GM10847 (cell line): ENCODE measurements around the gene ELMO3.

ENCODE experiments used
- POLR2A ChIP-seq: IDR thresholded peaks from 2 replicates; pipeline ENCODE4 v1.6.1; 2011; ENCODE audit not compliant: insufficient read length; ENCODE audit errors: extremely low read depth

The ELMO3 gene

DNA sequence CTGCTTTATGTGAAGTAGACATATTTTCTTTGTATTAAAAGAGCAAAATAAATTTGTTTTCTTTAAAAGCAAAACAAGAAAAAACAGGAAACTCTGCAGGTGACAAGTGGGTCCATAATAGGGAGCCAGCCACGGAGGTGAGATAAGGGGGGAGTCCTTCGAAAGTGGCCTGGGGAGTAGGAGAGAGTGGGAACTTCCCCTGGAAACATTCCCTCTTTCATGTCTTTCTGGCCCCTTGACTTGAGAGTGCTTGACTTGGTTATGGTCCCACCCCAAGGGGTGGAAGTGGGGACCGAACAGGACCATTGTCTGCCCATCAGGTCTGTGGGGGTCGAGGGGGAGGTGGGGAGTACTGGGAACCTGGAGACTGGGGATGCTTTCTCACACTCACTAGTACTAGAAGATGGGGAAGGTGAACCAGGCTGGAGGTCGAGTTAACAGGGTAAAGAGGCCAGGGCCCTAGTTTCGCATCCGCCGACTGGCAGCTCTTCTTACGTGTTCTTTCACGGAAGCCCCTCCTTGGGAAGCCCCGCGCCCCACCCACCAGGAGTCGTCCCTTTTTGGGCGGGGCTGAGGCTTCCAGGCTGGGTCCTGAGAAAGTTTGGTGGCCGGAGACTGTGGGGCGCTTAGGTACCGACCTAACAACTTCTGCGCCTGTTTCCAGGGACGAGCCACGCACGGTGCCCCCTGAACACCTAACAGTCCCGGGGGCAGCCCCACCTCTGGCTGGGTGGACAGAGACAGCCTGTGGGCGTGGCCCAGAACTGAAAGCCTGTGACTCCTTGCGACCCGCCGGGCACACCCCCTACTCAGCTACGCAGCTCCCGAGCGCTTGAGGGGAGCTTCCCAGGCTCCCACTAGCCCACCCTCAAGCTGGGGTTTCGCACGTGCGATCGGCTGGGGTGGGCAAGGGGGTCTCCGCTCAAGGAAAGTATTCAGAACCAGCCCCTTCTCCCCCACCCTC lies 40.0 kb upstream of the ELMO3 start:
- TF ChIP-seq POLR2A = no peak

DNA sequence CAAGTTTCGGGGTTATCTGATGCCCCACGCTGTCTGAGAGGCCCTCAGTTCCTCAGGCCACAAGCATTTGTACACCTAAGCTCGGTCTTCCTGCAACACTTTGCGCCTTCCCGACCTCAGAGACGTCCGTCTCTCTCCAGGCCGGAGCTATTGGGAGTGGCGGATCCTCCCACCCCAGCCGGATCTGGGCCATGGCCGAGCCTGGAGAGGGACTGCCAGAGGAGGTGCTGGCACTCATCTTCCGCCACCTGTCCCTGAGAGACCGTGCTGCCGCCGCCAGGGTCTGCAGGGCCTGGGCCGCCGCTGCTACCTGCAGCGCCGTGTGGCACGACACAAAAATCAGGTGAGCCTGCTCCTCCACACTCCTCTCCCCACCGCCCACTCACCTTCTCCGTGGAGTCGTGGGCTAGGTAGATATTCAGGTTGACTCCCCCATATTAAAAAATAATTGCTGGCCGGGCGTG lies 37.3 kb upstream of the ELMO3 start:
- TF ChIP-seq POLR2A = no peak

DNA sequence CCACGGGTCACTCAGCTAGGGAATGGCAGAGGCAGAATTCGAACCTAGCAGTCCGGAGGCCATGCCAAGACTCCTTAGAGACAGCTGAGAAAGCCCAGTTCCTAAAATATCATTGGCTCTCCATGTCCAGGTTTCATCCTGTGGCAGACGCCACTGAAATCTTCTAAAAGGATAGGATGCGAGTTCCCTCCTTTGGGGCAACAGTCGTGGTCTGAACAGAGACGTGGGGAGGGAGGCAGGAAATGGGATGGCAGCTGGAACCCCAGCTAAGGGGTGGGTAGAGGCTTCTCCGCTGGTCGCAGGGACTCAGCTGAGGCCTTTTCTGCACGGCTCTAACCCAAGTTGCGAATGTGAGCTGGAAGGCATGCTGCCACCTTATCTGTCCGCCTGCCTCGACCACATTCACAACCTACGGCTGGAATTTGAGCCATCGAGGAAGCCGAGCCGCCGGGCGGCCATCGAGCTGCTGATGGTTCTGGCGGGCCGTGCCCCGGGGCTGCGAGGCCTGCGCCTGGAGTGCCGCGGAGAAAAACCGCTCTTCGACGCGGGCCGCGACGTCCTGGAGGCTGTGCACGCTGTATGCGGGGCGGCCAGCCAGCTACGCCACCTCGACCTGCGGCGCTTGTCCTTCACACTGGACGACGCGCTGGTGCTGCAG lies 36.3 kb upstream of the ELMO3 start:
- TF ChIP-seq POLR2A = no peak

DNA sequence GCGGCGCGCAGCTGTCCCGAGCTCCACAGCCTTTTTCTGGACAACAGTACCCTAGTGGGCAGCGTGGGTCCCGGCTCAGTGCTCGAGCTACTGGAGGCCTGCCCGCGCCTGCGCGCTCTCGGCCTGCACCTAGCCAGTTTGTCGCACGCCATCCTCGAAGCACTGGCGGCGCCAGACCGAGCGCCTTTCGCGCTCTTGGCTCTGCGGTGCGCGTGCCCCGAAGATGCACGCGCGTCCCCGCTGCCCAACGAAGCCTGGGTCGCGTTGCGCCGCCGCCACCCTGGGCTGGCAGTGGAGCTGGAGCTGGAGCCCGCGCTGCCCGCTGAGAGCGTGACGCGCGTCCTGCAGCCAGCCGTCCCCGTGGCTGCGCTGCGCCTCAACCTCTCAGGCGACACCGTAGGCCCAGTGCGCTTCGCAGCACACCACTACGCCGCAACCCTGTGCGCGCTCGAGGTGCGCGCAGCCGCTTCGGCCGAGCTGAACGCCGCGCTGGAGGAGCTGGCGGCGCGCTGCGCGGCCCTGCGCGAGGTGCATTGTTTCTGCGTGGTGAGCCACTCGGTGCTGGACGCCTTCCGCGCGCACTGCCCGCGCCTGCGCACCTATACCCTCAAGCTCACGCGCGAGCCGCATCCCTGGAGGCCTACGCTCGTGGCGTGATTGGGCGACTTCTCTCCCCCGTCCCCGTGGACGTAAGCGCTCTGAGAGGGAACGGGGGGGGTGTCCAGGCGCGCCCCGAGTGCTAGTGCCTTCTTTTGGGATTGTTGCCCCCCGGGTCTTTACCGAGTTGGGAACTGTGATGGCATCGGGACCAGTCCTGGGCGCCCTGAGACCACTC lies 35.5 kb upstream of the ELMO3 start:
- no peak for TF ChIP-seq POLR2A

DNA sequence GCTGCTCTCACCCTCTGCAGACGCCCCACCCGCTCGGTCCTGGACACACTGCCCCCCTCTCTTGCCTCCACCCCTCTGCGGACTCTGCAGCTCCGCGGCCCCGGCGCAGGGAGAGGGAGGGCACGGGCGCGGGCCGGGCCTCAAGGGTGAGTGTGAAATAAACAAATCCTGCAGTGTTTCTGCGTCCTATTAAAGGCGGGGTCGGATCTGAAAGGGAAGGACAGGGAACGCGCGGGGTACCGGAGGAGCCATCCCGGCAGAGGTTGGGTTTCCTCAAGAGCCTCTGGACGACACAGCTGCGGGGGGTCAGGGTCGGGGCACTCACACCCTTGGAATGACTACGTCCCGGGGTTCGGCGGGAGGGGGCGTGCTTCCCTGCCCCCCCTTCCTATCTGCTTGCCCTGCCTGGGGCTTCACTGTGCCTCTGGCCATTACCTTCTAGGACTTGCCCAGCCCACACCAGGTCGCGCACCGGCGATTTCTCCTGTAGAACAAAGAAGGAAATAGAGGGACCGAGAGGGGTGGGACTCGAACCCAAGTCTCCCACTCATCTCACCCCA lies 34.9 kb upstream of the ELMO3 start:
- TF ChIP-seq POLR2A = no peak

DNA sequence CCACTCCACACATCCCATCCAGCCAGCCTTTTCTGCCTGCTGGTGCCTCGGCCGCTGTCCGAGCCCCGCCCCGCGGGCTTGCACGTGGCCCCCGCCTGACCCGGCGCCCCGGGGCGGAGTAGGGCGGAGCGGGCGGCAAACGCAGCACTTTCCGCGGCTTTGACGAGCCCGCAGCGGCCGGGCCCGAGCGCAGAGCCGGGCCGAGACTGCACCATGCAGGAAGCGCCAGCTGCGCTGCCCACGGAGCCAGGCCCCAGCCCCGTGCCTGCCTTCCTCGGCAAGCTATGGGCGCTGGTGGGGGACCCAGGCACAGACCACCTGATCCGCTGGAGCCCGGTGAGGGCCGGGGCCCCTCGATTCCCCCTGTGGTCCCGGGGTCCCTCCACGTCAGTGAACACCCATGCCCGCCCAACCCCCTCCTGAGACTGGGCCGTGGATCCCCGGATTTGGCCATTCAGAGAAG lies 34.3 kb upstream of the ELMO3 start, which contains the start of gene HSF4:
HSF4 (plus strand) TSS at position 147 of the 463 bp plus-strand sequence; CDS start at position 214, 67 bp downstream.
- TF ChIP-seq POLR2A = no peak

DNA sequence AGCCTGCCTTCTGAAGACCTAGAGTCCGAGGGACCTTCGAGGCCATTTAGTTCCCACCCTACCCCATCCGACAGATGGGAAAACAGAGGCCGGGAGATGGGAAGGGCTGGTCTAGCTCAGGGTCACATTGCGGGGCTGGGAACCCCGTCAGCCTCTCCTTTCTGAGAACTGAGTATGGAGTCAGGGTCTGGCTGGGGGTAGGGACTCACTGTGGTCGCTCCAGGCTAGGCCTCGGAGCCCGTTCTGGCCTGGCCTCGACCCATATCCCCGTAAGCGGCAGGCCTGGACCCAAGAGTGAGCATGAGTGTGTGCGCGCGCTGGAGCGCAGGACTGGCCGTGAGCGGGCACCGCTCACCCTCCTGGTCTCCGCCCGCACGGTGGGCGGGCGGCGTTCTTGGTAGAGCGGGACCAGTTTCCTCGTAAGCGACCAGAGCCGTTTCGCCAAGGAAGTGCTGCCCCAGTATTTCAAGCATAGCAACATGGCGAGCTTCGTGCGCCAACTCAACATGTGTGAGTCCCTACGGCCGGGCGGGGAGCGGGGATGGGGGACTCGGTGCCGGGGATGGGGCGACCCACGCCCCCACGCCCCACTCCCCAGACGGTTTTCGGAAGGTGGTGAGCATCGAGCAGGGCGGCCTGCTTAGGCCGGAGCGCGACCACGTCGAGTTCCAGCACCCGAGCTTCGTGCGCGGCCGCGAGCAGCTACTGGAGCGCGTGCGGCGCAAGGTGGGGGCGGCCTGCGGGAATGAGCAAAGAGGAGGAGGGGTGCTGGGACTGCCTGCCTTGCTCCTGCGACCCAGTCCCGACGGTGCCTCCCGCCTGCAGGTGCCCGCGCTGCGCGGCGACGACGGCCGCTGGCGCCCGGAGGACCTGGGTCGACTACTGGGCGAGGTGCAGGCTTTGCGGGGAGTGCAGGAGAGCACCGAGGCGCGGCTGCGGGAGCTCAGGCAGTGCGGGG lies 33.5 kb upstream of the ELMO3 start:
- no peak for TF ChIP-seq POLR2A

DNA sequence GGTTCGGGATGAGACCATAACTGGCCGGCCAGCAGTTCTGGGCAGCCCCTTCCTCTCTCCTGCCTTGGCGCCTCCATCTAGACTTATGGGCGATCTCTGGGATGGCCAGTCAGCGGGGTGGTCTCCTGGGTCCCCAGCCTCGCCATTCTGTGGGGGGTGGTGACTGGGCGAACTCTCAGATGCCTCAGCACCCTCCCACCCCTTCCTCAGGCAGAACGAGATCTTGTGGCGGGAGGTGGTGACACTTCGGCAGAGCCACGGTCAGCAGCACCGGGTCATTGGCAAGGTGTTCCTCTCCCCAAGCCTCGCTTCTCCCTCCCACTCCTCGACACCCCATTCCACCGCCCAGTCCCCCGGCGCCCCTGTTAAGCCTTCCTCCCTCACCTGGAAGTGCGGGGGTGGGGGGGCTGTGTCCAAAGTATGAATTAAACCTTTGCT lies 32.8 kb upstream of the ELMO3 start:
- no peak for TF ChIP-seq POLR2A

DNA sequence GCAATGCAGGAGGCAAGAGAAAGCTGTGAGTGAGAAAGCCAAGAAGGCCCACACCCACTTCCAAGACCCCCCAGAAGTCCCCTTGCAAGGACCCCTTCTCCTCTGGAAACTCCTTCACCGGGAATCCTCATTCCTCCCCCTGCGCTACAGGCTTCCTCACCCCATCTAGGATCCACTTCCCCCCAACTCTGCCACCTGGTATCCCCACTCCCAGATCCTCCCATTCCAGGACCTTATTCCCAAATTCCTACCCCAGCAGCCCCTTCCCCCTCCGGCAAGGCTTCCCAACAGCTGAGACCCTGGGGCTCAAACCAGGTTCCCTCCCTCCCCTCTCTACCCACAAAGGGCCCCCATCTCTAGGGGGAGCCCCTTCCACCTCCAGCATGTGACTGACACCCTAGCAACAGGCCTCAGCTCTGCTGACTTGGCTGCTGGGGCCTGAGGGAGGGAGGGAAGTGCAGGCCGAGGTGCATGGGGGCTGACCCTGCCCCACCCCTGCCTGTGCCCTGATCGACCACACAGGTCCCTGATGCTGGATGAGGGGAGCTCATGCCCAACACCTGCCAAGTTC lies 32.2 kb upstream of the ELMO3 start:
- no peak for TF ChIP-seq POLR2A

DNA sequence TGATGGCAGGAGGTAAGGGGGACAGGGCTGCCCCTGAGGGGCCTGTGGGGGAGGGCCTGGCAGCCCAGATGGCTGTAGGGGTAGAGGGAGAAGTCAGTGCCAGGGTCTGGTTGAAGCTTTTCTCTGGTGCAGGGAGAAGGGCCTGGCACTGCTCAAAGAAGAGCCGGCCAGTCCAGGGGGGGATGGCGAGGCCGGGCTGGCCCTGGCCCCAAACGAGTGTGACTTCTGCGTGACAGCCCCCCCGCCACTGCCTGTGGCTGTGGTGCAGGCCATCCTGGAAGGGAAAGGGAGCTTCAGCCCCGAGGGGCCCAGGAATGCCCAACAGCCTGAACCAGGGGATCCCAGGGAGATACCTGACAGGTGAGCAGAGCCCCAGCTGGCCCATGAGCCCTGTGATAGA lies 31.3 kb upstream of the ELMO3 start:
- TF ChIP-seq POLR2A = no peak

DNA sequence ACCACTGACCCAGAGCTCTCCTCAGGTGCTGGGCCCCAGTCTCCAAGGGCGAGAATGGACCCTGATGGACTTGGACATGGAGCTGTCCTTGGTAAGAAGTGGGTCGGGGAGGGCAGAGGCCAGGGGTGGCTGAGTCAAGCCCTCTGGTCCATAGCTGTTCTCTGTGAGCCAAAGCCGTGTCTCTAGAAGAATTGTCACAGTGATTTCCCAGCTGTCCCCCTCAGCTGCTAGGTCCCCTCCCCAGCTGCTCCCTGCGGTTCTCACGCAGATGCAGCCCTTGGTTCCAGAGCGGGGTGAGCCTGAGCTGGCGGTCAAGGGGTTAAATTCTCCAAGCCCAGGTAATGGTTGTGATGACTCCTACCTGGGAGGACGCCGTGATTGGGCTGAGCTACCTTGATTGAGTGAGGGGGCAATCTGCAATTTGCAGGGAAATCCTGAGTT lies 29.9 kb upstream of the ELMO3 start:
- no peak for TF ChIP-seq POLR2A

DNA sequence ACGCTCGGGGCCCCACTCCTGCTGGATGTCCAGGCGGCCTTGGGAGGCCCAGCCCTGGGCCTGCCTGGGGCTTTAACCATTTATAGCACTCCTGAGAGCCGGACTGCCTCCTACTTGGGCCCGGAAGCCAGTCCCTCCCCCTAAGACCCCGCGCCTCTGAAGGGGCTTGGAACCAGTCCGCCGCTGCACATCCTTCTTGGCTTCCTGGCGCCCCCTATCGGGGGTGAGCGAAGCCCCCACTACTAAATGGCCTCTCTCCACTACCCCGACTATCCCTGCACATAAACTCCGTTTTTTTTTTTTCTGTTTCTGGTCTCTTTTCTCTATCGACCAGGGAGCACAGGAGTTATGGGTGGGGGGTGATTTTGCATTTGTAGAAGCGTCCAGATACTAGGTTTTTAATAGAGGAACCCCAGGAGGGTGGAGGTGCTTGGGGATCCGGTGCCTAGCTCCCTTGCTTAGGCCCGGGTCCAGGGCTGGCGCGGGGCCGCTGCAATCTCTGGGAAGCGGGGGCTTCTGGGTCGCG lies 29.2 kb upstream of the ELMO3 start:
- no peak for TF ChIP-seq POLR2A
